B cell (primary cell): ENCODE data around the gene LZTR1.

Source experiments
- CTCF ChIP-seq: fragments of 200-600 bp; IDR thresholded peaks from one replicate; pipeline ENCODE4 v1.8.0; 2022; ENCODE audit warnings: antibody characterized with exemption, mild to moderate bottlenecking
- EZH2 ChIP-seq: IDR thresholded peaks from 2 replicates; pipeline ENCODE4 v1.6.1; 2012; ENCODE audit warnings: borderline replicate concordance, low read depth, mild to moderate bottlenecking, moderate library complexity, low read length; ENCODE audit not compliant: insufficient read depth, poor library complexity, severe bottlenecking

DNA sequence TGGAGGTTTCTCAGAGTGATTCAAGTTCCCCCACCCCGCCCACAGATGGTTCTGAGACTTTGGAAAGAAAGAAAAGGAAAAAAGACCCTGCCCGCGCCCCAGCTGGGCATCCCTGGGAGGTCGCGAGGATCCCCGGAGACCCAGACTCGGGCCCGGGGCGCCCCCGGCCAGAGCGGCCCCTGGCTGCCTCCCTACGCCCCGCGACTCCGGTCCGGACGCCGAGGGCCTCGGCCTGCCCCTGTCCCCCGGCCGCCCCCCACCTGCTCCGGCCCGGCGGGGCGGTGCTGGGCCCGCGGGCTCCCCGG is 17.3 kb upstream of the LZTR1 start:
- TF ChIP-seq CTCF (no peak), EZH2 (no peak)
